Activated CD4-positive, alpha-beta T cell treated with anti-CD3 and anti-CD28 coated beads, Interleukin-2, amount 50 U/mL, for 24 hours (primary cell): ENCODE measurements around the gene RGS17.
"Not testable (repeated sequence)": the region's sequence is repeated elsewhere in the genome, so short reads cannot be mapped to it uniquely, and the experiment has no call there.

Experiments used
- DNase-seq, 2 donors: peaks; one replicate each; pipeline ENCODE4 v3.0.0-alpha.2; 2020; ENCODE audit warnings: low read depth in 1 of 2, low spot score in 1 of 2

Gene RGS17

DNA sequence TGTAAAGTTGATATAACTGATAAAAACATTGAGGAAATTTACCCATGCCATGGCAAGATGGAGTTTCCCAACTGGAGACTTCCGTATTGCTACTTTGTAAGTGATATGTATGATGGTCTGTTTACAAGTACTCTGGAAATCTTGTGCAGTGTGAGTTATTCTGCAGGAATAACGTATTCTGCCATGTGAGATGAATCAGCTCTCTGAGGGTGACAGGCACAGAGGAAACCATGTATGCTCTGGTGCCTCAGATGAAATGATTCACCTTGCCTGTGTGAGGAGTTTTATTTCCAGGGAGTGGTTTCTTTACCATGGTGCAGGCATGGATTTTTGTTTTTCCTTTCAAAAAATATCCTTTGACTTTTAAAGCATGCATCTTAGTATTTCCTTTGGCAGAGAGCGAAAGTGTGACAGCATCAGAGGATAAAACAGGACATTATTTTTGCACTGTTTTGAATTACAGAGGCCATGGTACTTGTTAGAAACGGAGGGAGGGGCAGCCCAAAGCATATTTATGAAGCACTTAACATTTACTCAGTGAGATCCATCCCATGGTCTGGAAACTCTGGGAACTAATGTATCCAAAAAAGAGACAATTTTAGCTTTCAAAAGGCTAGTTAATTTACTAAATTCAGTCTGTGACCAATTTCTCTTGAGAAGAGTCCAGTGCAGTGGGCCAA is 92.6 kb downstream of the RGS17 start:
- no peak for DNase-seq

DNA sequence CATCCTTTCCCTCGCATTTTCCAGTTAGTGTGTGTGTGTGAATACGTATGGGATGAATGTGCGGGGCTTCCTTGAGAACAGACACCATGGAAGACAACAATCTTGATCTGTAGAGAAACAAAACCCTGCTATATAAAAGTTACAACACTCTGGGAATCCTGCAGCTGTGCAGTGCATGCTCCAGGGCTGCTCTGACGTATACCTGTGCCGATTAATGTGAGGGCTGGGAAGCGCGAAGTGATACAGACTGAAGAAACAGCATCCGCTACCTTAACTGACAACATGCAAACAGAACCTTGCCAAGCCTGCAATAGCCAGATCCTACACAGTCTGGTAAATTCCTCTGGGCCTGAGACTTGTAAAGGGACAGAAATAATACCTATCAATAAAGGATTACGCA is 96.9 kb downstream of the RGS17 start:
- DNase-seq, result no peak

DNA sequence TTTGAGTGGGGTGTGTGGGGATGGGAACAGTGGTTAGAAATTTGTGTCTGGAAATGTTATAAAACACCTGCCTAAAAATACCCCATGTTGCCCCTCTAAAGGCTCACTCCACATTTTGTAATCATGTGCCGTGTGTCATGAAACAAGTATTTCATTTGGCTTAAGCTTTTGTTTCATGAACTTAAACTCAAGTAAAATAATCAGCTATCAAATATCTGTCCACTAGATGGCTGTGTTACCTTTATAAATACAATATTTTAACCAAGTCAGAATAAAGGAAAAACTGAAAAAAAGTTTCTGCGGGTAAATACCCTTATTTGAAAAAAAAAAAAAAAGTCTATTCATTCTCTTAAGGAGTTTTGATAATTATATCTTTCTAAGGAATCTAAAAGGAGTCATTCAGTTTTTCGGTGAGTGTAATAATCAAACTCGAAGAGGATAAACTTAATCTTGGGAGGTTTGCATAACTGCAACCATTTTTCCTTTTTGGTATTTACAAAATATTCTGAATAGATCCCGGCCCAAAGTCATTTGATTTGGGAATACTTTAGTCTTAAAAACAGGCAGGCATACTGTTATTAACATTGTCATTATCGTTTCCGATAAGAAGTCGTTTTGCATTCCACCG is 98.7 kb downstream of the RGS17 start:
- no peak for DNase-seq

DNA sequence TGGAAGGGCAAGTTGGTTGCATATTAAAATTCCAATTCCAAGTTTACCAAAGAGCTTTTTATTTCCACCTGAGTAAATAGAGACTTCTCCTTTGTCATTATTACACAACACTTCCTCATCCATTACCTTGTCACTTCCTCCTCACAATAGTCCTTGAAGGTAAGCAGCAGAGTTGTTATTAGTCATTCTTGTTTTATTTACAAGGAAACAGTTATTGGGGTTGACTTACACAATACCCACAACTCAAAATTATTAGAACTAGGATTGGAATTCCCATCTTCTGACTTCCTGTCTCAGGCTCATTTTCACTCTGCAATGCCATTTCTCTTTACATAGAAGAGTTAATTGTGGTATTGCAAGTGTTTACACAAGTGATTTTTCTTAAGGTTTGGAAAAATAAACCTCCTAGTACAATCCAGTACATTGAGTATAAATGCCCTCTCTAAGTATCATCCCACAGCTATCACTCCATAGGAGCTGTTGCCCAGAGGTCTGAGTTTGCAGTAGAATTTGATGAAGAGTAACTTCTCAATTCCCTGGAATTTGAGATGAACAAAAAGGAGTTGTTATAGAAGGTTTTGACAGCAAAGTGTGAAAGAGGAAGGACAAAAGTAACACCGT is 99.6 kb downstream of the RGS17 start:
- no peak for DNase-seq

DNA sequence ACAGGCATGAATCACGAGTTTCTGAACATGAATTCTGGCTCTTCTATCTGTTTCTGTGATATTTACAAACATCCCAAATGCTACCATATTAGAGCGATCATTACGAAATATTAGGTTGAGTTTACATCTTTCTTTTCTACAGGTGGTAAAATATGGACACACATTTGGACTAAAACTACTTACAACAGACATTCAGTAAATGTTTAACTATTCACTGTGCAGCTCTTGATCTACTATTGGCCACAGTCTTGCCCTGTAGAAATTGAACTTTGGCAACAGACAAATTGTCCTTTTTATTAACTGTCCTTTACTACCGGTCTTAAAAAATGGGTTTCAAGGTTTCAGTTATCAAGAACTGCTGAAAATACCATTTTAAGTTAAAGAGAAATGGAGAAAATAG is 102.1 kb downstream of the RGS17 start:
- DNase-seq, result no peak

DNA sequence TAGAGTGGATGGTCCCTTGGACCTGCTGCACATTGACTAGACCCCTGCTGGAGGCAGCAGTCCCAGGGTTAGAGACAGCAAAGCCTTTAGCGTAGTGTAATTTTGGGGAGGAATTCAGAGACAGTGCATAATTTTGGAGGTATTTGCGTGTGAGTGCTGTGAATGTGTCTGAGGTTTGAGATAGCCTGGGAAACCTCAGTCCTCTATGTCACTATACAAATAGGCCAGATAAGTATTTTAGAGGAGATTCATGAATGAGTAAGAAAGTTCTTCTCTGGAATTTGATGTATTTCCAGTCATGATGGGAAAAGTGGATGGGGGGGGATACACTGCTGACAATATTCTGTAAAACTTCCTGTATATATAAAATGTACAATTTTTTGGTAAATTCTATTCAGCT is 102.8 kb downstream of the RGS17 start:
- no peak for DNase-seq

DNA sequence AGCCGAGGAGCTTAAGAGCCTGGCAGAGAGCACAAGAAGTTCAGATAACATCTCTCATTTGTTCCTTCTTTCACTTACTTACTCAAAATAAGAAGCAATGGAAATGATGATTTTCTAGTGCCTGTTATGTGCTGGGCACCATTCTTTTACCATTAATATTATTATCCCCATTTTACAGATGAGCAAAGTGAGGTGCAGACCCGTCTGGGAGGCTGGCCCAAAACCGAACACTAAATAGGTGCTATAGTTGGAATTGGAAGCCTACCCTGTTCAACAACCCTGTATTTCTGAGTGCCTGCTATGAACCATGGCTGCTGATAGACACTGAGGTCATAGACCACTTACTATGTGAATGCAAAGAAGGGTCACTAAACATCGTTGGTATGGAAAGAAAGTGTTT is 103.6 kb downstream of the RGS17 start:
- no peak for DNase-seq

DNA sequence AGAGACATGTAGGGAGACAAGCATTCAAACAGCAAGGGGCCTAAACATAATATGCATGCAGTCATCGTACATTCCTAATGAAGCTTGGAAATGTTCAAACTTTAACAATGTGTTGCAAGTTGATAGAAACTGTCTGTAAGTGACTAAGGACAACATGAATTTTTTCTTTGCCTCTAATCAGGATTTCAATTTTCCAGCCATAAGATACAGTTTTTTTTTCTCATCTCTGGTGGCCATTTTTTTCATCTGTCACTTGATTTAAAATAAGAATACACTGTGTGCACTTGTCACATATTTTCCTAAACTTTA is 106.4 kb downstream of the RGS17 start:
- DNase-seq, result no peak

DNA sequence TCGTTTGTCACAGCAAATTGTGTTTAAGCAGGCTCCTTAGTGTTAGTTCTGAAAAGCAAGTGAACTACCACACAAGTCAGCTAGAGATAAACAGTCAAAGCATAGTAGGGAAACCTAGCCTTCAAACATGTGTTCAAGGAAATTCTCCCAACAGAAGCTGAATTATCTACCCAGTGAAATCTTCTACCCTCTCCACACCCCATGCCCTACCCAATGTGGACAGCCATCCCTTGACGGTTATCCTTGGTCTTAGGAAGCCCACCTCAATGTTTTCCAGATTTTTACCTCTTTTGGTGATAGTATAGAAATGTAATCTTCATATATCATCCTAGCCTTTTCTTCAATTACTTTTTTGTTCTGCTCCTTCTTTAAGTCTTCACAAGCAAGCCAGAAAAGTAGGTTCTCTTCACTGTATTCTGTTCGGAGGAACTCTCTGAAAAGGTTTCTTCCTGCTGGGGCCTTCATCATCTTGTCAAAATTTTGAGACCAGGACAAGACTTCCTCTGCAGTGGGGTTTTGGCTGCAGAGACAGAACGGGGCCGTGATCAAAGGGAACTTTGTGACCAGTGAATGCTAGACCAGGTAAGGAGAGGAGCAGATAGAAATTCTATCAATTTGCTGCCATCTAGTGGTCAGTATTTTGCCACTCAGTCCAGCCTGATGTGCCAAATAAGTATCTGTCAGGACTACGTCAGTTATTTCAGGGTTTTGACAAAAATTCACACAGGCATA is 106.9 kb downstream of the RGS17 start:
- peak in 1 of 2 donors; percentile 39 for DNase-seq

DNA sequence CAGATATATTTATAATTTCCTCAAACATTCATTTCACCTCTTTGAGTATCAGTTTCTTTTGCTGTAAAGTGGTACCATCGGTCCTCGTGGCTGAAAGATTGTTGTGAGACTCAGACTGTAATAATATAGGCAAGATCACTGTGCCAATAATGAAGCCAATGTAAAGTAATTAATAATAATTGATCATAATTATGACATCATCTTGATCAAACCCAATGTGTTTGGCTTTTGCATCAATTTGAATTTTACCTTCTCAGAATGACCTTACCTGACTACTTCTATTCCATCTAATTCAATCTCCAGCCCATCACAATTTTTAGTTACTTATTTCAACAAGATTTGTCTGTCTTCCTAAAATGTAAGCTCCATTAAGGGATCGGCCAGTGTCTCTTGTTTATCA is 112.7 kb downstream of the RGS17 start:
- DNase-seq, result no peak

DNA sequence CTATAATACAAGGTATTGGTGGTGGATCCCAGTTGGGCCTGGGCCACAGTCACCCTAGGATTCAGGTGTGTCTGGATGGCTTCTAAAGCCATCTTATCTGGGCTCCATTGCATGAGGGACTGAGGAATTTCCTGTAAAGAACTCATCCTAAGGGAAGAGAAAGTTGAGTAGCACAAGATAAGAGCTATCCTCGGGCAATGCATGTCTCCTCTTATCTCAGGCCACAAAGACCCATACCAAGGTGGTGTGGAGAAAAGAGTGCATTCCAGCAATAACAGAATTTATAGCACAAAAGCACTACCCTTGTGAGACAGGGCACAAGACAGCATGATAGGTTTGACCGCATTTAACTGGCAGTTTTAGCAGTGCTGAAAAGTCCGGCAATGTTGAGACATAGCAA is 114.2 kb downstream of the RGS17 start:
- no peak for DNase-seq

DNA sequence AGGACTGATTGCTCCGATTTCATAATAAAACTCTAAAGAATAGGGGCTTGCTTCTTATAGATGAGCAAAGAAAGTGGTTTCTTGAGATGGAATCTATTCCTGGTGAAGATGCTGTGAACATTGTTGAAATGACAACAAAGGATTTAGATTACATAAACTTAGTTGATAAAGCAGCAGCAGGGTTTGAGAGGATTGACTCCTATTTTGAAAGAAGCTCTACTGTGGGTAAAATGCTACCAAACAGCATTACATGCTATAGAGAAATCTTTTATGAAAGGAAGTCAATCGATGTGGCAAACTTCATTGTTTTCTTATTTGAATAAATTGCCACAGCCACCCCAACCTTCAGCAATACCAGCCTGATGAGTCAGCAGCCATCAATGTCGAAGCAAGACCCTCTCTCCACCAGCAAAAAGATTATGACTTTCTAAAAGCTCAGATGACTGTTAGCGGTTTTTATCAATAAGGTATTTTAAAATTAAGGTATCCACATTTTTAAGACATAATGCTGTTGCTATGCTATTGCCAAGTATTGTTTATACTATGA is 115.9 kb downstream of the RGS17 start:
- DNase-seq, result no peak

DNA sequence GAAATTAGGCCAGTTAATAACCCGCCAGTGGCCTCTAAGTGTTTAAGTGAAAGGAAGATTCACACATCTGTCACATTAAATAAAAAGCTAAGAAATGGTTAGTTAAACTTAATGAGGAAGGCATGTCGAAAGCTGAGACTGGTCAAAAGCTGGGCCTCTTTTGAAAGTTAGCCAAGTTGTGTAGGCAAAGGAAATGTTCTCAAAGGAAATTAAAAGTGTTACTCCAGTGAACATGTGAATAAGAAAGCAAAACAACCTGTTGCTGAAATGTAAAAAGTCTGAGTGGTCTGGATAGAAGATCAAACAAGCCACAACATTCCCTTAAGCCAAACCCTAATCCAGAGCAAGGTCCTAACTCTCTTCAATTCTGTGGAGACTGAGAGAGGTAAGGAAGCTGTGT is 117.6 kb downstream of the RGS17 start:
- DNase-seq, result no peak

DNA sequence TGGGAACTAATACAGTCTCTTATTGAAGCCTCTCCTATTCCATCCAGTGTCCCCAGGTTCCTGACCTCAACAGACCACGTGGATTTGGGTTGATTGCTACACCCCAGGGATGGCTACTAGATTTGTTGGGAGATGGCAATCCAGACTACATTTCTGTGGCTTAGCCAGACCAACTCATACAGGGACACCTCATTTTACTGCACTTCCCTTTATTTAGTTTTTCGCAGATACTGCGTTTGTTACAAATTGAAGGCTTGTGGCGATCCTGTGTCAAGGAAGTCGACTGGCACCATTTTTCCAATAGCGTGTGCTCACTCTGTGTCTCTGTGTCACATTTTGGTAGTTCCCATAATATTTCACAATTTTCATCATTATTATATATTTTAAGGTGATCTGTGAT is 118.2 kb downstream of the RGS17 start:
- DNase-seq, result no peak

DNA sequence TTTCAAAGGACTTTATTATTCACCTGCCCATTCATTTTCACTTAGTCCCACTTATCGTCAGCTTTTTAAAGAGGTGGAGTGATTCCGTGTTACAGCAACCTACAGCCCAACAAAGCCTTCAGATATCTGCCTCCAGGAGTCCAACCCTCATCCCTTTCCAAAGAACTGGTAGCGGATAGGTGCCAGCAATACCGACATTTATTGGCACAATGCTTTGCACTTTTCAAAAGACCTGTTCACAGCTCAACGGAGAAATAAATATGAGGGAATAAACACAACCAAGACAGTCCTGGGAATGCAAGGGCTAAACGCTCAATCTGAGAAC is 127.8 kb downstream of the RGS17 start:
- no peak for DNase-seq

DNA sequence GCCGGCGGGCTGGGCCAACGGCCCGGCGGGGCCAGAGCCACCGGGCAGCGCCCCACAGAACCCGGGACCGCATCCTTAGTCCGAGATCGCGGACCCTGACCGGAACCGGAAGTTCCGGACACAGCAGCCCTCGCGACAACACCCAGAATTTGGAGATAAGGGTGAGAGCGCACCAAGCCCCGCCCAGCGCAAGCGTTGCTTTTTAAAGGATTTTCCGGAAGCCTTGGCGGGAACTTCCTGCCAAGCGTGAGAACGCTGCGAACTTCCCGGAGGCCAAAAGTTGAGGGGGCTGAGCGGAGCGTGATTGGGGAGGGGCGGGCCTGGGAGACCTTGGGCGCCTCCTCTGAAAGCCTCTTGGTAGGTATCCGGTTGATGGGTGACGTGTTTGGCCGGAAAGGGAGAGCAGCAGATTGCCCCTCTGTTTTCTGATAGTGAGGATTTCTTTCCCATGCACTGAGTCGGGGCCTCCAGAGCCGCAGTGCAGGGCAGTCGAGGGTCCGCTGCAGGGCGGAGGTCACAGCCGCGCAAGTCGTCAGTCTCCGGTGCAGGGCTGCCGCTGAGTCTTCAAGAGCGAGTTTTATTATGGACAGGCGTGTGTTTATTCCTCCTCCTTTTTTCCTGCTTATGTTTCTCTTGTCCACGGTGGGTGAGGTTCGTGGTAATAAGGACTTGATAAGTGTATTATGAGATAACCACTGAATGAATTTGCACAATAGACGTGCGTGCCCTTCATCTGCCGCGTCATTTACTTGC is 128.3 kb downstream of the RGS17 start, which contains the start of gene MTRF1L:
Gene MTRF1L, minus strand, starts transcription at position 97 of the 753 bp plus-strand sequence. Its CDS starts 24 bp downstream, at position 73.
- DNase-seq, result peak; percentile 68 to 89

DNA sequence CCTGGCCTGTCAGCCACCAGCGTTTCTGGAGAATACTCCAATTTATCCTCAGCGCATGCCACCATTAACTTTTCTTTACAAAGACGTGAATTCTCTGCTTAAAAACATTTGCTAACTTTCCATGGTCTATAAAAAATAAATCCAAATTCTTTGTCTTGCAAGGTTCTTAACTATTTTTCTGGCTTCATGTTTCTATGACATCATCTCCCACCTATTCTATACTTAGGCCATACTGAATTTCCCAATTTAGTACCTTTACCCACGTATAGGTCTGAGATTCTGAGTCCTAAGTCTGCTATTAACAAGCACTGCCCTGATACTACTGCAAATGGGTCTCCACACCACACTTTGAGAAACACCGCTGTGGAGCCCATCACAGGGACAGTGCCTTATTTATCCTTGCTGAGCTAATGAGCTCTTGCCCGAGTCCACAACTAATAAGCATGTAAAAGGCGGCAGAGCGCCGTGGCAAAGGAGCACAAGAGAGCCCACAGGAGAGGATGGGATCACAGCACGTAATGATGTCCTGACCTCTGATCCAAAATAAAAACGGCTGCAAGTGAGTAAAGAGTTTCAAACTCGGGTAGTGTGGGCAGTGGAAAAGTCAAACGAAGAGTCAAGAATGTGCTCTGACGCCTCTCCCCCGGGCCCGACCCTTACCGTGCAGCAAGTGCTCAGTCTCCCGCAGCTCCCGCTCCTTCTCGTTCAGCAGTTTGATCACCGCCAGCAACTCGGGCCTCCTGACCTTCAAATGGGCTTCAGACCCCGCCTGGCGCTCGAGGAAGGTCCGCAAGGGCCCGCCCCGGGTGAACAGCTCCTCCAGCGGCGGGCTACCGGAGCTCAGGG is 129.1 kb downstream of the RGS17 start:
- DNase-seq, result no peak

DNA sequence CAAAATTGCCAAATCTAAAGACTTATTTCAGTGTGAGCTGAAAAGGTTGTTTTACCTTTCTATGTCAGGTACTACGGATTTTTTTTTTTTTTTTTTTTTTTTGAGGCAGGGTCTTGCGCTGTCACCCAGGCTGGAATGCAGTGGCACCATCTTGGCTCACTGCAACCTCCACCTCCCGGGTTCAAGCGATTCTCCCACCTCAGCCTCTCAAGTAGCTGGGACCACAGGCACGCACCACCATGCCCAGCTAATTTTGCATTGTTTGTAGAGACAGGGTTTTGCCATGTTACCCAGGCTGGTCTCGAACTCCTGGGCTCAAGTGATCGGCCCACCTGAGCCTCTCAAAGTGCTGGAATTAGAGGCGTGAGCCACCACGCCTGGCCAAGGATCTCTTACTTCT is 130.3 kb downstream of the RGS17 start:
- not testable (repeated sequence) for DNase-seq

DNA sequence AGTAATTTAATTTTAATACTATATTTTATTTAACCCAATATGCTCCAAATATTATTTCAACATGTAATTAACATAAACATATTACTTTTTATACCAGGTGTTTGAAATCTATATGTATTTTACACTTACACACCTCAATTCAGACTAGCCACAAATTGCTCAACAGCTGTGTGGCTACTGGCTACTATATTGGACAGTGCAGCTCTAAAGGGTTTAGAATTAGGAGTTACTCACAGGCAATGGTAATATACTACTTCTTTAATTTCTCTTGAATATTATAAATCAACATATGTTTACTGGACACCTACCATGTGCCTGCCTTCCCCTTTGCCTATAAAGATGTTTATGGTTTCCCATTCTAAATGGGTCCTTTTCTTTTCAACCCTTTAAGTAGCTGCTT is 130.8 kb downstream of the RGS17 start:
- no peak for DNase-seq

DNA sequence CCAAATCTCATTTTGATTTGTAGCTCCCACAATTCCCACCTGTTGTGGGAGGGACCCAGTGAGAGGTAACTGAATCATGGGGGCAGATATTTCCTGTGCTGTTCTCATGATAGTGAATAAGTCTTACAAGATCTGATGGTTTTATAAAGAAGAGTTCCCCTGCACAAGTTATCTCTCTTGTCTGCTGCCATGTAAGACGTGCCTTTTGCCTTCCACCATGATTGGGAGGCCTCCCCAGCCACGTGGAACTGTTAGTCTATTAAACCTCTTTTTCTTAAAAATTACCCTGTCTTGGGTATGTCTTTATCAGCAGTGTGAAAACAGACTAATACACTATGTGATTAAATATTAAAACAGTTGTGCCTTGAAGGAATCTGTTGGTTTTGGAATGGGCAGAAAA is 131.5 kb downstream of the RGS17 start:
- DNase-seq, result not testable (repeated sequence)
